Stimulated activated CD4-positive, alpha-beta T cell treated with anti-CD3 and anti-CD28 coated beads, Interleukin-4, amount 100 ng/mL, for 48 hours (primary cell): ENCODE measurements around the gene TBCA.

Source experiments
- DNase-seq, 2 donors: peaks; one replicate each; pipeline ENCODE4 v3.0.0-alpha.2; 2020; ENCODE audit warnings: low read depth in 2 of 2

Gene TBCA

GRCh38 chr5:77643654-77644370 lies 132.3 kb downstream of the TBCA start:
- no peak for DNase-seq

- DNase-seq: no peak
Observed at GRCh38 chr5:77642738-77643653, 133.1 kb downstream of the TBCA start.

GRCh38 chr5:77641963-77642737 lies 134.0 kb downstream of the TBCA start:
- no peak for DNase-seq

GRCh38 chr5:77641397-77641943 lies 134.7 kb downstream of the TBCA start:
- DNase-seq: no peak
